ENCODE results near the gene KIAA1614. TPM values are rescaled to one million over a fixed set of nuclear protein-coding genes. Genes with fewer than 3 reads are reported as not detected.

The KIAA1614 gene, protein sequence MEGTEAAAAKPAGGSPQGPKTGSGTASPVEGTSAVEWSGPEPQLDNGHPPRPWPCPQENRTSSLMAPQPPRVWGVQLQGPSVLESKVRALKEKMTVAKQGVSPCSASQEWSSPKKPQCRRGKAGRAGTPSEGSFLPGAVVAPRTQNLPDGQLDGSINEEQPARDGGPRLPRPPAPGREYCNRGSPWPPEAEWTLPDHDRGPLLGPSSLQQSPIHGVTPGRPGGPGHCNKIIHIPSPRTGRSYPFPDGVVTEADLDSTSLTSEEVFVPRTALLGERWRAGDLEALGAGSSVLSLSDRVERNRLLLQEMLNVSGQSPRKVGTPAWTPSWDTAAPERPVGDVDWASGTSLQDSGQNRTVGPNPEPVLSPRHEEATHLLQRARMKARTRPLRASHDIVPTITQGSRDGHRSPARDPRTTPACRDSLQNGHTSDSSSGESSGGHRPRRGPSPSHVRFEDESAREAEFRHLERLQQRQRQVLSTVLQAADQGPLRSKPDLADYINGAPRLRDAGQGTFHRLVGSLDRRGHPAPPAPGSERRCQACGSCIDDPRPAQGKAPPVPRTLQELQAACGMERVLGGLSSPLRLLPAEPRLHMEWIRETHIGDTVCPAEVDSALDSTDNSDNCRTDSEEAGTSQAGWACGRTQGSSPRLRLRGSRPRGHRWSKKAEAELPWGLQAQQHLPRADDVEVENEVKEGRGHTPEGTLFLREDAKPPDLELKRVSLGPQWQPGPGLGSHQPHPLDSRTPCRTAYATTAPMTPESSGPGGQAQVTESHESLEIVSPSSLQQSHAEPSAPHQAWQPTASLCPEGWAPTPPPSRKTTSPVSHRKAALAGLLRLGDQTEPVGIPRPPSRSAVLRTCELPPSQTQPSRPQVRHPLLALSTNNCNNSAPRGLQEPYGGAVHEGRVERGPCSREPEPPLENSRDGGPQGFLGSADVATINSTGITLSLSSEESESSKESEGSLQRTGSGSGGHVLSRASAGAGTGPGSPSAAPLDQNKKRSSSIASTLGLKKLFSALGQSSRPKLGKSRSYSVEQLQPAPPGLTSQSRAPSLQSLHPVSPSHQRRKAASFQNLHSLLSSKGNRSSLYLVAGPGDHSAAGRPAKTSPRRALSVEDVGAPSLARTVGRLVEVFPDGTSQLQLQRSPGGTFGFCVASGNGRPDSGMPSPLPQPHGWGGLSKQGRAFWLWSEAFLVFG
- 0.98 and 6.7 TPM in 2 replicates for total RNA-seq

DNA sequence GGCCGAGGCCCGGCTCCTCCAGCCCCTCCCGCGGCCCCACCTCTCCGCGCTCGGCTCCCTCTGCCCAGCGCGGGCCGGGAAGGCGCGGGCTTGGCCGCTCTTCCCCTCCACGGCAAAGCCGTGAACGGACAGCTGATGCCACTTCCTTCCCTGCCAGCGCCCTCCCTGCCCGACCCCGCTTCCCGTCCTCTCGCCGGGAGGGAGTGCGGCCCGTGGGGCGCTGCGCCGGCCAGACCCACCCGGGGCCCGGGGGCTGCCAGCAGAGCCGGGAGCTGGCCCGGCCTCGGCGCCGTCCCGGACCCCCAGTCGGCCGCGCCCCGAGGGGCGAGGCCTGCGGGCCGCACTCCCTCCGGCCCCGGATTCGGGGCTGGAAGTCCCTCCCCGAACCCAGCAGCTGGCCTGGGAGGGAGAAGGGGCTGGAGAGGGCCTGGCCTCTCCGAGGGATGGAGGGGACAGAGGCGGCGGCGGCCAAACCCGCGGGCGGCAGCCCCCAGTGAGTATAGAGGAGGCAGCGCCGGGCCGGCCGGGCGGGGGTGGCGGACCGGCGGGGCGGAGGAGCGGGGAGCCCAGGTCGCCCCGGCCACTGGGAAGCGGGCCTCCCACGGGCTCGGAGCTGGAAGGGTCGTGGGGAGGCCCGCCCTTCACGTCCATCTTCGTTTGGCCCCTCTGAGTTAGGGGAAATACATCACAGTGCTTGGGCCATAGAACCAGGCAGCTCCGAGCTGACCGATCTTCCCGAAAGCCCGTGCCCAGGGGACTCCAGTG lies at the start of gene KIAA1614:
Gene KIAA1614, plus strand, starts transcription at position 97 of the 765 bp plus-strand sequence. Its CDS starts 347 bp downstream, at position 444.

Other genes with a start within 250 kb of the KIAA1614 start
- gene STX6, start 110.0 kb downstream of the KIAA1614 start, total RNA-seq: 9.8 and 13.7 TPM in 2 replicates
- gene MR1, start 121.1 kb downstream of the KIAA1614 start, total RNA-seq: 1.1 and 4.2 TPM in 2 replicates
- gene IER5, start 175.8 kb downstream of the KIAA1614 start, total RNA-seq: 6.7 and 11.1 TPM in 2 replicates